ENCODE measurements around the gene DNAH9.

GRCh38 chr17:11980813-11981212, 382.5 kb downstream of the DNAH9 start:
- TF ChIP-seq CTCF (IDR thresholded peaks at IDR 0.05): peak in 1 of 5 experiments; percentile 15
- TF ChIP-seq POLR2A (IDR thresholded peaks at IDR 0.05): no peak
- TF ChIP-seq EP300 (IDR thresholded peaks at IDR 0.05): no peak
